Measurements from ENCODE around the gene TMEM250. TPM values are rescaled to one million over a fixed set of nuclear protein-coding genes. Genes with fewer than 3 reads are reported as not detected.

Gene TMEM250
- total and polyA plus RNA-seq, 7 experiments from 2014 or later: 16.4 to 61.8 (median 42.2) TPM

GRCh38 chr9:136147890-136148714 is 29.4 kb upstream of the TMEM250 start:
- Histone ChIP-seq H3K4me1 (ENCODE audit: control insufficient read depth in 2 of 2, insufficient read depth in 2 of 2, low read length in 2 of 2) (no peaks in the 10 kb centered on the region), H3K36me3 (ENCODE audit: control insufficient read depth in 2 of 3, insufficient read depth in 3 of 3, low read length in 3 of 3) (no peaks in the 10 kb centered on the region), H3K27me3 (ENCODE audit: control insufficient read depth in 2 of 2, insufficient read depth in 2 of 2, low read length in 2 of 2) (no peaks in the 10 kb centered on the region), H3K9me3 (ENCODE audit: control insufficient read depth in 2 of 3, low read length in 3 of 3) (no peaks in the 10 kb centered on the region), H3K27ac (ENCODE audit: low read depth, low read length) (no peak overlapping the region), H3K4me3 (ENCODE audit: low read length) (no peak overlapping the region)
- peaks cover 0 to 12% (median 0%) of the 10 kb centered on the region in 5 donors for H3K27me3 Mint-ChIP-seq
- H3K27ac Mint-ChIP-seq: no peak overlapping the region
- no peak overlapping the region for H3K4me3 Mint-ChIP-seq
- no peaks in the 10 kb centered on the region for H3K36me3 Mint-ChIP-seq
- H3K4me1 Mint-ChIP-seq: peaks cover 0 to 1% (median 0%) of the 10 kb centered on the region in 7 donors
- ChIA-PET POLR2A (no interaction called here), CTCF (interaction anchor here (0.6 kb wide), 1 partner anchor 22 kb away, joined by 3 read pairs; no protein-coding TSS in a partner anchor)
- H3K9me3 Mint-ChIP-seq: peaks cover 0 to 3% (median 0%) of the 10 kb centered on the region in 11 donors
- no peak for DNase-seq
- intact Hi-C loops (cut with micrococcal nuclease): no loop called here
- no peak for ATAC-seq

- H3K9me3 Mint-ChIP-seq: peaks cover 0 to 3% (median 0%) of the 10 kb centered on the region in 11 donors
- CTCF ChIA-PET: no interaction called here
- H3K4me3 ChIP-seq (ENCODE audit: low read length): no peak overlapping the region
- no peak overlapping the region for H3K27ac Mint-ChIP-seq
- no peak for ATAC-seq
- H3K36me3 Mint-ChIP-seq: no peaks in the 10 kb centered on the region
- H3K36me3 ChIP-seq (ENCODE audit: control insufficient read depth in 2 of 3, insufficient read depth in 3 of 3, low read length in 3 of 3): no peaks in the 10 kb centered on the region
- H3K4me1 Mint-ChIP-seq: peaks cover 0 to 1% (median 0%) of the 10 kb centered on the region in 7 donors
- no peaks in the 10 kb centered on the region for H3K4me1 ChIP-seq (ENCODE audit: control insufficient read depth in 2 of 2, insufficient read depth in 2 of 2, low read length in 2 of 2)
- no peak overlapping the region for H3K4me3 Mint-ChIP-seq
- DNase-seq: no peak
- POLR2A ChIA-PET: no interaction called here
- no peaks in the 10 kb centered on the region for H3K27me3 ChIP-seq (ENCODE audit: control insufficient read depth in 2 of 2, insufficient read depth in 2 of 2, low read length in 2 of 2)
- intact Hi-C loops (cut with micrococcal nuclease): no loop called here
- H3K9me3 ChIP-seq (ENCODE audit: control insufficient read depth in 2 of 3, low read length in 3 of 3): no peaks in the 10 kb centered on the region
- peaks cover 0 to 12% (median 0%) of the 10 kb centered on the region in 5 donors for H3K27me3 Mint-ChIP-seq
- no peak overlapping the region for H3K27ac ChIP-seq (ENCODE audit: low read depth, low read length)
Measured at GRCh38 chr9:136147038-136147889, 28.6 kb upstream of the TMEM250 start.

GRCh38 chr9:136146126-136147037 is 27.7 kb upstream of the TMEM250 start:
- Histone ChIP-seq H3K4me1 (ENCODE audit: control insufficient read depth in 2 of 2, insufficient read depth in 2 of 2, low read length in 2 of 2) (no peaks in the 10 kb centered on the region), H3K36me3 (ENCODE audit: control insufficient read depth in 2 of 3, insufficient read depth in 3 of 3, low read length in 3 of 3) (no peaks in the 10 kb centered on the region), H3K27me3 (ENCODE audit: control insufficient read depth in 2 of 2, insufficient read depth in 2 of 2, low read length in 2 of 2) (no peaks in the 10 kb centered on the region), H3K4me3 (ENCODE audit: low read length) (no peak overlapping the region), H3K9me3 (ENCODE audit: control insufficient read depth in 2 of 3, low read length in 3 of 3) (no peaks in the 10 kb centered on the region), H3K27ac (ENCODE audit: low read depth, low read length) (no peak overlapping the region)
- Mint-ChIP-seq H3K9me3 (peaks cover 0 to 1% (median 0%) of the 10 kb centered on the region in 11 donors), H3K4me1 (peaks cover 0 to 1% (median 0%) of the 10 kb centered on the region in 7 donors), H3K4me3 (no peak overlapping the region), H3K36me3 (no peaks in the 10 kb centered on the region), H3K27me3 (peaks cover 0 to 12% (median 0%) of the 10 kb centered on the region in 5 donors), H3K27ac (no peak overlapping the region)
- ChIA-PET POLR2A (no interaction called here), CTCF (no interaction called here)
- DNase-seq (no peak), ATAC-seq (peak; percentile 18)
- intact Hi-C loops (cut with micrococcal nuclease): no loop called here

- Histone ChIP-seq H3K4me3 (ENCODE audit: low read length) (no peak overlapping the region), H3K36me3 (ENCODE audit: control insufficient read depth in 2 of 3, insufficient read depth in 3 of 3, low read length in 3 of 3) (no peaks in the 10 kb centered on the region), H3K9me3 (ENCODE audit: control insufficient read depth in 2 of 3, low read length in 3 of 3) (no peaks in the 10 kb centered on the region), H3K27me3 (ENCODE audit: control insufficient read depth in 2 of 2, insufficient read depth in 2 of 2, low read length in 2 of 2) (no peaks in the 10 kb centered on the region), H3K4me1 (ENCODE audit: control insufficient read depth in 2 of 2, insufficient read depth in 2 of 2, low read length in 2 of 2) (no peaks in the 10 kb centered on the region), H3K27ac (ENCODE audit: low read depth, low read length) (no peak overlapping the region)
- Mint-ChIP-seq H3K27ac (no peak overlapping the region), H3K9me3 (peaks cover 0 to 1% (median 0%) of the 10 kb centered on the region in 11 donors), H3K4me3 (no peak overlapping the region), H3K4me1 (peaks cover 0 to 1% (median 0%) of the 10 kb centered on the region in 7 donors), H3K36me3 (no peaks in the 10 kb centered on the region), H3K27me3 (peaks cover 0 to 12% (median 0%) of the 10 kb centered on the region in 5 donors)
- ATAC-seq (no peak), DNase-seq (no peak)
- POLR2A ChIA-PET: no interaction called here
- CTCF ChIA-PET: no interaction called here
- intact Hi-C loops (cut with micrococcal nuclease): no loop called here
Measured at GRCh38 chr9:136145580-136145979, 26.9 kb upstream of the TMEM250 start.

GRCh38 chr9:136144450-136144849 is 25.8 kb upstream of the TMEM250 start:
- Mint-ChIP-seq H3K27ac (no peak overlapping the region), H3K9me3 (peaks cover 0 to 1% (median 0%) of the 10 kb centered on the region in 11 donors), H3K4me1 (peaks cover 0 to 1% (median 0%) of the 10 kb centered on the region in 7 donors), H3K4me3 (no peak overlapping the region), H3K27me3 (peaks cover 0 to 12% (median 0%) of the 10 kb centered on the region in 5 donors), H3K36me3 (no peaks in the 10 kb centered on the region)
- Histone ChIP-seq H3K4me1 (ENCODE audit: control insufficient read depth in 2 of 2, insufficient read depth in 2 of 2, low read length in 2 of 2) (no peaks in the 10 kb centered on the region), H3K36me3 (ENCODE audit: control insufficient read depth in 2 of 3, insufficient read depth in 3 of 3, low read length in 3 of 3) (no peaks in the 10 kb centered on the region), H3K4me3 (ENCODE audit: low read length) (no peak overlapping the region), H3K27ac (ENCODE audit: low read depth, low read length) (no peak overlapping the region), H3K27me3 (ENCODE audit: control insufficient read depth in 2 of 2, insufficient read depth in 2 of 2, low read length in 2 of 2) (no peaks in the 10 kb centered on the region), H3K9me3 (ENCODE audit: control insufficient read depth in 2 of 3, low read length in 3 of 3) (no peaks in the 10 kb centered on the region)
- DNase-seq (no peak), ATAC-seq (no peak)
- ChIA-PET POLR2A (no interaction called here), CTCF (no interaction called here)
- intact Hi-C loops (cut with micrococcal nuclease): no loop called here

Measured in naive thymus-derived CD4-positive, alpha-beta T cell (primary cell).